GM12878 (cell line): ENCODE results near the gene LRRC51. TPM values are rescaled to one million over a fixed set of nuclear protein-coding genes. Genes with fewer than 3 reads are reported as not detected.

ENCODE experiments used
- ATAC-seq: fragments of 200-7000 bp; cut with Tn5 transposase; 3 replicates; pipeline ENCODE4 v1.9.1; 2020; ENCODE audit warnings: mild to moderate bottlenecking, moderate library complexity
- BruUV-seq: library from RNA; stranded (reverse); fragments of 400-500 nt; replicated peaks from 2 replicates; lab custom pipeline; 2021; lab: Mats Ljungman, UMichigan
- CTCF ChIA-PET: fragments of 300-600 bp; sonication (Branson Sonifier 250); formaldehyde crosslinking; extraction: SDS; loops from one replicate; lab custom pipeline; 2021; ENCODE audit warnings: inconsistent platforms; lab: Yijun Ruan, JAX
- POLR2A ChIA-PET: fragments of 350-600 bp; formaldehyde crosslinking; extraction: SDS; loops from one replicate; lab custom pipeline; 2021; ENCODE audit warnings: inconsistent platforms; lab: Charles Lee
- RAD21 ChIA-PET: fragments of 300-600 bp; sonication (Branson Sonifier 250); formaldehyde crosslinking; loops from one replicate; lab custom pipeline; 2023; ENCODE audit warnings: antibody characterized with exemption; ENCODE audit not compliant: unreplicated experiment; lab: Charles Lee
- SMC1A ChIA-PET: fragments of 300-600 bp; sonication (Branson Sonifier 250); formaldehyde crosslinking; loops from one replicate; lab custom pipeline; 2023; ENCODE audit not compliant: unreplicated experiment, uncharacterized antibody; lab: Charles Lee
- DNase-seq: peaks from one replicate; pipeline ENCODE4 v3.0.0-alpha.2; 2011; ENCODE audit warnings: low read depth, low spot score
- FAIRE-seq: peaks from 3 replicates; lab custom pipeline; 2011; peaks lifted over from hg19 to GRCh38; lab: Jason Lieb, UNC
- H2AFZ ChIP-seq: 2 replicates; pipeline ENCODE4 v1.6.0; 2011; ENCODE audit warnings: low read depth, low read length, control low read depth; ENCODE audit not compliant: control insufficient read depth
- H3K27ac ChIP-seq: 2 replicates; pipeline ENCODE4 v1.5.1; 2011; ENCODE audit warnings: control low read depth; ENCODE audit not compliant: control insufficient read depth, insufficient read depth
- H3K27me3 ChIP-seq, 2 experiments: replicated peaks in 1 of 2; 2 replicates each; pipeline versions ENCODE4 v1.6.0 to v1.6.1; 2011; ENCODE audit warnings: low read length in 1 of 2; ENCODE audit not compliant: control insufficient read depth in 2 of 2, insufficient read depth in 2 of 2
- H3K36me3 ChIP-seq, 2 experiments: 2 replicates each; pipeline ENCODE4 v1.5.1; 2011; ENCODE audit warnings: low read length in 1 of 2; ENCODE audit not compliant: control insufficient read depth in 2 of 2, insufficient read depth in 2 of 2
- H3K4me1 ChIP-seq: 2 replicates; pipeline ENCODE4 v1.6.1; 2011; ENCODE audit warnings: mild to moderate bottlenecking, low read length, moderate library complexity, mixed read lengths; ENCODE audit not compliant: control insufficient read depth, insufficient read depth
- H3K4me2 ChIP-seq: 2 replicates; pipeline ENCODE4 v1.6.0; 2011; ENCODE audit warnings: control low read depth; ENCODE audit not compliant: control insufficient read depth, insufficient read depth
- H3K4me3 ChIP-seq: fragments of 200-600 bp; sonication (generic); 2 replicates; pipeline ENCODE4 v1.5.1; 2016
- H3K79me2 ChIP-seq: 2 replicates; pipeline ENCODE4 v1.6.0; 2011; ENCODE audit warnings: low read length; ENCODE audit not compliant: control insufficient read depth, insufficient read depth
- H3K9ac ChIP-seq: 2 replicates; pipeline ENCODE4 v1.8.0; 2011; ENCODE audit warnings: low read length, control low read depth, mixed read lengths; ENCODE audit not compliant: control insufficient read depth, insufficient read depth
- H3K9me3 ChIP-seq: replicated peaks from 3 replicates; pipeline ENCODE4 v1.5.1; 2011; ENCODE audit warnings: mild to moderate bottlenecking, low read length; ENCODE audit not compliant: control insufficient read depth, insufficient read depth
- H4K20me1 ChIP-seq: 2 replicates; pipeline ENCODE4 v1.6.0; 2011; ENCODE audit not compliant: control insufficient read depth, insufficient read depth
- BHLHE40 ChIP-seq, 2 experiments: fragments of 450-650 bp in 1 of 2; IDR thresholded peaks; 2 replicates each; pipeline ENCODE4 v1.6.1; 2011 to 2017; ENCODE audit warnings: low read depth in 2 of 2, borderline replicate concordance in 1 of 2, improper control_type of control experiment in 1 of 2, low read length in 1 of 2, mild to moderate bottlenecking in 1 of 2
- CBX5 ChIP-seq: sonication (generic); IDR thresholded peaks from 2 replicates; pipeline ENCODE4 v1.6.1; 2016; ENCODE audit warnings: low read depth, moderate library complexity, mild to moderate bottlenecking, inconsistent platforms
- CEBPB ChIP-seq, 2 experiments: fragments of 150-350 bp in 1 of 2; IDR thresholded peaks; 2 replicates each; pipeline ENCODE4 v1.6.1; 2012 to 2014; ENCODE audit warnings: low read depth in 2 of 2, low read length in 2 of 2, borderline replicate concordance in 1 of 2, inconsistent platforms in 1 of 2
- EGR1 ChIP-seq, 2 experiments: IDR thresholded peaks; 1 replicate in 1 of 2; 2 replicates in 1 of 2; pipeline ENCODE4 v1.6.1; 2011 to 2012; ENCODE audit warnings: low read depth in 2 of 2, low read length in 2 of 2, borderline replicate concordance in 1 of 2, mild to moderate bottlenecking in 1 of 2, moderate library complexity in 1 of 2
- HDAC2 ChIP-seq: fragments of 200-600 bp; sonication (generic); IDR thresholded peaks from 2 replicates; pipeline ENCODE4 v1.6.1; 2017
- PAX5 ChIP-seq: IDR thresholded peaks from 2 replicates; pipeline ENCODE4 v1.6.1; 2011; ENCODE audit warnings: low read depth, low read length, borderline replicate concordance
- POLR2A ChIP-seq: IDR thresholded peaks from 2 replicates; pipeline ENCODE4 v1.6.1; 2011; ENCODE audit warnings: low read depth, mild to moderate bottlenecking, low read length
- SMAD5 ChIP-seq: IDR thresholded peaks from 2 replicates; pipeline ENCODE4 v1.6.1; 2016; ENCODE audit warnings: antibody characterized with exemption, low read depth
- YBX1 ChIP-seq: fragments of 450-650 bp; IDR thresholded peaks from 2 replicates; pipeline ENCODE4 v1.6.1; 2016; ENCODE audit warnings: antibody characterized with exemption
- ZNF384 ChIP-seq: IDR thresholded peaks from 2 replicates; pipeline ENCODE4 v1.6.1; 2012; ENCODE audit warnings: low read depth, mild to moderate bottlenecking, low read length, improper control_type of control experiment, borderline replicate concordance
- WGBS: methylation state at CpG from one replicate; pipeline ENCODE4 v1.1.6; 2016; ENCODE audit warnings: low lambda C conversion rate; ENCODE audit not compliant: insufficient replicate concordance, insufficient coverage; ENCODE audit errors: missing lambda C conversion rate; 5-methylcytosine and 5-hydroxymethylcytosine counted together
- in situ Hi-C: fragments of 300-500 bp; cut with MboI; formaldehyde crosslinking; loops from 9 replicates; pipeline ENCODE4 v1.14.3; 2018; ENCODE audit warnings: mixed read lengths
- intact Hi-C: fragments of 100-400 bp; cut with micrococcal nuclease; formaldehyde crosslinking; loops from one replicate; pipeline ENCODE4 v1.14.2; 2022; ENCODE audit not compliant: unreplicated experiment
- polyA plus RNA-seq, 11 experiments: library from polyadenylated mRNA; depleted of rRNA in 4 of 11; unstranded in 6 of 11; stranded (reverse) in 5 of 11; fragments of >200 nt; fragmentation: Nextera tagmentation in 4 of 11; fragmentation: Illumina TruSeq in 1 of 11; extraction: Ambion mirVana in 4 of 11; extraction: Trizol in 1 of 11; gene quantifications; 1 replicate in 1 of 11; 2 replicates in 10 of 11; pipeline versions ENCODE4 v1.2.1 to v1.2.3, GENCODE V29; 2011 to 2016; ENCODE audit warnings: inconsistent platforms in 2 of 11, missing spikeins in 2 of 11, low read depth in 1 of 11
- total RNA-seq, 4 experiments: library from RNA; depleted of rRNA in 3 of 4; stranded (reverse); fragments of >200 nt in 3 of 4; fragmentation: Illumina TruSeq in 1 of 4; extraction: Trizol in 1 of 4; gene quantifications; 2 replicates each; pipeline versions ENCODE4 v1.2.1 to v1.2.3, GENCODE V29; 2013 to 2021
- TF ChIP-seq, protein P1 (sequence below): IDR thresholded peaks from 2 replicates; pipeline ENCODE4 v1.6.1; 2012; ENCODE audit warnings: low read depth, low read length, improper control_type of control experiment
- TF ChIP-seq, protein P2 (sequence below): fragments of 450-650 bp; IDR thresholded peaks from 2 replicates; pipeline ENCODE4 v1.6.1; 2014; ENCODE audit warnings: mild to moderate bottlenecking

LRRC51 gene
- total and polyA plus RNA-seq, 10 of the 15 experiments (the other 5 are each of a cell fraction or from before 2014, with no cell fraction given) = 2.6 to 8.6 (median 5.4) TPM

DNA sequence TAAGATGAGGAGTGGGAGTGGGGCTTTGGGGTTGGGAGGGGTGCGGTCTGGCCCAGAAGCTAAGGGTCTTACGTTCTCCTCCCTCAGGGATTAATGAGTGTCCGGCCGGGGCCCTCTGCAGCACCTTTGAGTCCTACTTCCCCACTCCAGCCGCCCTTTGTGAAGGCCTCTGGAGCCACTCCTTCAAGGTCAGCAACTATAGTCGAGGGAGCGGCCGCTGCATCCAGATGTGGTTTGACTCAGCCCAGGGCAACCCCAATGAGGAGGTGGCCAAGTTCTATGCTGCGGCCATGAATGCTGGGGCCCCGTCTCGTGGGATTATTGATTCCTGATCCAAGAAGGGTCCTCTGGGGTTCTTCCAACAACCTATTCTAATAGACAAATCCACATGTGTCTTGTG, 58.9 kb downstream of the LRRC51 start:
- FAIRE-seq (no peak), DNase-seq (no peak), ATAC-seq (no peak)
- Histone ChIP-seq H3K27me3 (no peaks in the 10 kb centered on the region; a peak in 1 of 4 replicates), H3K9me3 (peaks cover 2% of the 10 kb centered on the region; the same call in 1 of the 3 replicates), H3K9ac (no peak overlapping the region), H4K20me1 (no peaks in the 10 kb centered on the region), H3K4me1 (no peaks in the 10 kb centered on the region), H3K4me3 (no peak overlapping the region), H2AFZ (no peak overlapping the region), H3K27ac (no peak overlapping the region), H3K36me3 (no peaks in the 10 kb centered on the region), H3K79me2 (no peaks in the 10 kb centered on the region), H3K4me2 (no peak overlapping the region)
- in situ Hi-C loops = no loop called here
- WGBS = 67% methylated on average over 11 of the region's 11 CpGs
- RAD21 ChIA-PET = no interaction called here
- TF ChIP-seq SMAD5 = no peak
- POLR2A ChIA-PET = no interaction called here
- SMC1A ChIA-PET = no interaction called here
- BruUV-seq = no TSS peak
- intact Hi-C loops = no loop called here
- CTCF ChIA-PET = no interaction called here

DNA sequence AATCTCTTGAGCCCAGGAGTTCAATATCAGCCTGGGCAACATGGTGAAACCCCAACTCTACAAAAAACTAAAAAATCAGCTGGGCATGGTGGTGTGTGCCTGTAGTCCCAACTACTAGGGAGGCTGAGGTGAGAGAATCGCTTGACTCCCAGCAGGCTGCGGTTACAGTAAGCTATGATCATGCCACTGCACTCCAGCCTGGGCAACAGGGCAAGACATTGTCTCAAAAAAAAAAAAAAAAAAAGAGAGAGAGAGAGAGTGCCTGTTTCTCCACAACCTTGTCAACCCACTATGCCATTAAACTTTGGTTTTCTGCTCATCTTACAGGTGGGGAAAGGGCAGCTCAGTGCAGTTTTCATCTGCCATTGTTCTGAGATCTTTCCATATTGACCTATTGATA, 60.0 kb downstream of the LRRC51 start:
- CTCF ChIA-PET = interaction anchor here (1.0 to 2.1 kb wide), 2 partner anchors 49 to 116 kb away, joined by 3 to 5 read pairs; no protein-coding TSS in a partner anchor
- H2AFZ ChIP-seq = no peak overlapping the region
- no TSS peak for BruUV-seq
- TF ChIP-seq CEBPB (IDR thresholded peaks at IDR 0.05; ENCODE audit: borderline replicate concordance in 1 of 2, low read depth in 2 of 2, low read length in 2 of 2) = no peak
- TF ChIP-seq, protein P1, sequence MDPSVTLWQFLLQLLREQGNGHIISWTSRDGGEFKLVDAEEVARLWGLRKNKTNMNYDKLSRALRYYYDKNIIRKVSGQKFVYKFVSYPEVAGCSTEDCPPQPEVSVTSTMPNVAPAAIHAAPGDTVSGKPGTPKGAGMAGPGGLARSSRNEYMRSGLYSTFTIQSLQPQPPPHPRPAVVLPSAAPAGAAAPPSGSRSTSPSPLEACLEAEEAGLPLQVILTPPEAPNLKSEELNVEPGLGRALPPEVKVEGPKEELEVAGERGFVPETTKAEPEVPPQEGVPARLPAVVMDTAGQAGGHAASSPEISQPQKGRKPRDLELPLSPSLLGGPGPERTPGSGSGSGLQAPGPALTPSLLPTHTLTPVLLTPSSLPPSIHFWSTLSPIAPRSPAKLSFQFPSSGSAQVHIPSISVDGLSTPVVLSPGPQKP = no peak
- TF ChIP-seq CBX5 = no peak
- TF ChIP-seq HDAC2 = no peak
- TF ChIP-seq EGR1 (IDR thresholded peaks at IDR 0.05; ENCODE audit: borderline replicate concordance in 1 of 2, low read depth in 2 of 2, low read length in 2 of 2) = no peak
- TF ChIP-seq, protein P2, sequence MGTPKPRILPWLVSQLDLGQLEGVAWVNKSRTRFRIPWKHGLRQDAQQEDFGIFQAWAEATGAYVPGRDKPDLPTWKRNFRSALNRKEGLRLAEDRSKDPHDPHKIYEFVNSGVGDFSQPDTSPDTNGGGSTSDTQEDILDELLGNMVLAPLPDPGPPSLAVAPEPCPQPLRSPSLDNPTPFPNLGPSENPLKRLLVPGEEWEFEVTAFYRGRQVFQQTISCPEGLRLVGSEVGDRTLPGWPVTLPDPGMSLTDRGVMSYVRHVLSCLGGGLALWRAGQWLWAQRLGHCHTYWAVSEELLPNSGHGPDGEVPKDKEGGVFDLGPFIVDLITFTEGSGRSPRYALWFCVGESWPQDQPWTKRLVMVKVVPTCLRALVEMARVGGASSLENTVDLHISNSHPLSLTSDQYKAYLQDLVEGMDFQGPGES = no peak
- TF ChIP-seq ZNF384 = no peak
- no peak for TF ChIP-seq PAX5
- TF ChIP-seq BHLHE40 (IDR thresholded peaks at IDR 0.05; ENCODE audit: borderline replicate concordance in 1 of 2, low read depth in 2 of 2, low read length in 1 of 2) = no peak
- TF ChIP-seq YBX1 = no peak
- no peak for TF ChIP-seq POLR2A
- H3K4me2 ChIP-seq = no peak overlapping the region
- SMC1A ChIA-PET = interaction anchor here (1.1 to 1.4 kb wide), 2 partner anchors 115 to 163 kb away, joined by 5 to 6 read pairs; no protein-coding TSS in a partner anchor
- RAD21 ChIA-PET = no interaction called here
- WGBS = 57% methylated on average over 2 of the region's 2 CpGs
- DNase-seq = no peak
- no peaks in the 10 kb centered on the region for H3K4me1 ChIP-seq
- no peaks in the 10 kb centered on the region; a peak in 1 of 4 replicates for H3K27me3 ChIP-seq
- H4K20me1 ChIP-seq = no peaks in the 10 kb centered on the region
- peaks cover 2% of the 10 kb centered on the region; the same call in 1 of the 3 replicates for H3K9me3 ChIP-seq
- no peaks in the 10 kb centered on the region for H3K36me3 ChIP-seq
- H3K9ac ChIP-seq = no peak overlapping the region
- no peak for ATAC-seq
- no peak overlapping the region for H3K27ac ChIP-seq
- FAIRE-seq = no peak
- in situ Hi-C loops (loop anchor here (5.0 kb wide), 1 partner anchor 118 kb away; no protein-coding TSS in a partner anchor), intact Hi-C loops (loop anchor here (5.0 kb wide), 1 partner anchor 292 kb away; the partner anchor contains the start of gene CLPB)
- H3K79me2 ChIP-seq = no peaks in the 10 kb centered on the region
- POLR2A ChIA-PET = no interaction called here
- H3K4me3 ChIP-seq = no peak overlapping the region
